NB4 (cell line): ENCODE data around the gene WFS1.

Experiments used
- DNase-seq: peaks from one replicate; pipeline ENCODE4 v3.0.0; 2010; ENCODE audit warnings: low read depth
- H3K4me3 ChIP-seq: one replicate; pipeline ENCODE4 v1.5.1; 2011; ENCODE audit warnings: mild to moderate bottlenecking, low read depth, low read length, moderate library complexity
- CTCF ChIP-seq: IDR thresholded peaks from one replicate; pipeline ENCODE4 v1.5.1; 2012; ENCODE audit warnings: low read depth, low read length
- MAX ChIP-seq: IDR thresholded peaks from 2 replicates; pipeline ENCODE4 v1.6.1; 2011; ENCODE audit warnings: low read depth, low read length
- MYC ChIP-seq: IDR thresholded peaks from 2 replicates; pipeline ENCODE4 v1.6.1; 2011; ENCODE audit warnings: low read depth, low read length
- POLR2A ChIP-seq: IDR thresholded peaks from 2 replicates; pipeline ENCODE4 v1.6.1; 2011; ENCODE audit warnings: mild to moderate bottlenecking; ENCODE audit not compliant: insufficient read length; ENCODE audit errors: extremely low read depth

The WFS1 gene

DNA sequence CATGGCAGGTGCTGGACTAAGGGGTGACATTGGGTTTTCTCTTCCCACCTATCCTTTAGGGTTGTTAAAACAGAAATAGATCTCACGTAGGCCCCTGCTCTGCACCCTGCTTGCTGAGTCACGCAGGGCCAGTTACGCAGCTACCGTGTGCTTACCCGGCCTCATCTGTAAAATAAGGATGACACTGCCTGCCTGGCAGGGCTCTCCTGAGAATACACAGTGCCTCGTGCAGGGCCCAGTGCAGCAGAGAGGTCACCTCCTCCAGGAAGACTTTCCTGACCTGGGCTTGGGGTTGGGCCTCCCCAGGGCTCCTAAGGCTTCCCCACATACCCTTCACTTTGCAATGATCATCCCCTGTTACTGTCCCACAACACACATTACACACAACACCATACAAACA is 35.7 kb upstream of the WFS1 start:
- DNase-seq: no peak
- TF ChIP-seq MAX (no peak), CTCF (no peak), POLR2A (no peak), MYC (no peak)
- no peak overlapping the region for H3K4me3 ChIP-seq

GRCh38 chr4:6235012-6235411 is 34.6 kb upstream of the WFS1 start:
- no peak overlapping the region for H3K4me3 ChIP-seq
- DNase-seq: no peak
- TF ChIP-seq CTCF (no peak), MAX (no peak), MYC (no peak), POLR2A (no peak)

DNA sequence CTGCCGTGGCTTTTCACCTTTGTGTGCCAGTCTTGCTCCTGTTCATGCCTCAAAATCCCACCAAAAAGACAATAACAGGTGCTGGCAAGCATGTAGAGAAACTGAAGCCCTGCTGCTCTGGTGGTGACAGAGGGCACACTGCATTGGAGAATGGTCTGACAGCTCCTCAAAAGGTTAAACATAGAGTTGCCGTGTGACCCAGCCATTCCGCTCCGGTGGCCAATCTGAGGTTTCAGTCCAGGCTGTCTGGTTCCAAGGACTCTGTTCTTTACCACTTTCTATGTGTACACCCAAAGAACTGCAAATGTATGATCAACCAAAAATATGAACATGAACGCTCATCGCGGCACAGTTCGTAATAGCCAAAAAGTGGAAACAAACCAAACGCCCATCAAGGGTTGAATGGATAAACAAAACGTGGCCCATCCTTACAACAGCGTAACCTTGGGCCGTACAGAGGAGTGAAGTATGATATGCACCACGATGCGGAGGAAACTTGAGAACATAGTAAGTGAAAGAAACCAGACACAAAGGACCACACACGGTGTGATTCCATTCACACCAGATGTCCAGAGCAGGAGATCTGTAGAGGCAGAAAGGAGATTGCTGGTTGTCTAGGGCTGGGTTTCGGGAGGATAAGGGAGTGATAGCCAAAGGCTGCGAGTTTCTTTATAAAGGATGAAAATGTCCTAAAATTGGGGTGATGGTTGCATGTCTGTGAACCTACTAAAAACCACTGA is 33.6 kb upstream of the WFS1 start:
- no peak for DNase-seq
- TF ChIP-seq MYC: no peak
- TF ChIP-seq POLR2A: no peak
- no peak for TF ChIP-seq MAX
- TF ChIP-seq CTCF: no peak
- no peak overlapping the region for H3K4me3 ChIP-seq

DNA sequence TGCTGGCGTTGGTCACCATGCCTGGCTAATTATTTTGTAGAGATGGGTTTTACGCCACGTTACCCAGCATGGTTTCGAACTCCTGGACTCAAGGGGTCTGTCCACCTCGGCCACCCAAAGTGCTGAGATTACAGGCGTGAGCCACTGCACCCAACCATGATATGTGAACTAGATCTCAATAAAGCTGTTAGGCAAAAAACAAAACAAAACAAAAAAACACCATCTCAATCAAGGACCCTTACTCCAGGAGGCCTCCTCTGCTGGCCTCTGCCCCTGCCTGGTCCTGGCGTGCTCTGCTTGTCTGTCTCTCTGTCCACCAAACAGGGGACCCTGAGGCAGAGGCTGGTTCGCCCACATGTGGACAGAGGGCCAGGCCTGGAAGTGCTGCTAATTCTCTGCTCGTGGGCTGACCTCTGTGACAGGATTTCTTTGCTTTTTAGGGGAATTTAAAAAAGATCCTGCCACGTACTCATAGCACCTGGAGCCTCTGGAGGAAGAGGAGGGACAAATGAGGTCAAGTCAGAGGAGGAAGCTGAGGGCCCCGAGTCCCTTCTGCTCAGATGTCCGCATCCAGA is 32.7 kb upstream of the WFS1 start:
- DNase-seq: no peak
- TF ChIP-seq POLR2A (no peak), MAX (no peak)

DNA sequence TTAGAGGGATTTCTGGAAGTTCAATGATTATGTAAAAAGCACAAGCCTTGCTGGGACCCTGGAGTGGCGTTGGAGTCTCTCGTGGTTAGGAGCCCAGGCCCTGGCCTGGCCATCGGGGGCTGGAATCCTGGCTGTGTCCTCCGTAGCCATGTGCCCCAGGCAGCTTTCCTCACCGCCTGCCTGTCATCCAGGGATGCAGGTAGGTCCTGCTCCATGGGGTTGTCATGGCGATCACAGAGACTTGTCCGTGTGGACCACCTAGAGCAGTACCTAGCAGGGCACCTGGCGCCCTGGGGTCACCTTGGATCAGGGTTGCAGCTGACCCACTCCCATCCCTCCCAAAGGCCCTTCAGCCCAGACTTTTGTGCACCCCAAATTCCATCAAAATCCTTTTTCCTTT is 30.2 kb upstream of the WFS1 start:
- DNase-seq: no peak
- no peak for TF ChIP-seq MYC
- TF ChIP-seq CTCF: no peak
- TF ChIP-seq MAX: no peak
- no peak for TF ChIP-seq POLR2A
- H3K4me3 ChIP-seq: no peak overlapping the region

More for the DNA sequence above, 32.7 kb upstream of the WFS1 start:
- no peak overlapping the region for H3K4me3 ChIP-seq

GRCh38 chr4:6239968-6240367 is 29.7 kb upstream of the WFS1 start:
- DNase-seq: no peak
- no peak overlapping the region for H3K4me3 ChIP-seq
- TF ChIP-seq MYC: no peak
- no peak for TF ChIP-seq MAX
- TF ChIP-seq CTCF: no peak
- TF ChIP-seq POLR2A: no peak
